Epithelial cell of proximal tubule (primary cell): ENCODE measurements around the gene MRPL23. TPM values are rescaled to one million over a fixed set of nuclear protein-coding genes. Genes with fewer than 3 reads are reported as not detected.
A peak's percentile ranks its signal among the peaks of the same experiment; 100 is the strongest.

ENCODE experiments used
- DNase-seq: peaks from one replicate; pipeline ENCODE4 v3.0.0-alpha.2; 2011; ENCODE audit warnings: low read depth
- H3K4me3 ChIP-seq: 2 replicates; pipeline ENCODE4 v1.5.1; 2011; ENCODE audit warnings: low read depth, mild to moderate bottlenecking, low read length
- total RNA-seq: library from RNA; depleted of rRNA; stranded (reverse); fragments of >200 nt; gene quantifications from 2 replicates; pipeline ENCODE4 v1.2.3, GENCODE V29; 2015
- TF ChIP-seq, protein P1 (sequence below): conservative IDR thresholded peaks from 2 replicates; pipeline ENCODE4 v1.5.1; 2012; ENCODE audit warnings: low read depth, mild to moderate bottlenecking, low read length

MRPL23 gene
- total RNA-seq, 1 donor from 2014 or later, result 92.1 TPM

DNA sequence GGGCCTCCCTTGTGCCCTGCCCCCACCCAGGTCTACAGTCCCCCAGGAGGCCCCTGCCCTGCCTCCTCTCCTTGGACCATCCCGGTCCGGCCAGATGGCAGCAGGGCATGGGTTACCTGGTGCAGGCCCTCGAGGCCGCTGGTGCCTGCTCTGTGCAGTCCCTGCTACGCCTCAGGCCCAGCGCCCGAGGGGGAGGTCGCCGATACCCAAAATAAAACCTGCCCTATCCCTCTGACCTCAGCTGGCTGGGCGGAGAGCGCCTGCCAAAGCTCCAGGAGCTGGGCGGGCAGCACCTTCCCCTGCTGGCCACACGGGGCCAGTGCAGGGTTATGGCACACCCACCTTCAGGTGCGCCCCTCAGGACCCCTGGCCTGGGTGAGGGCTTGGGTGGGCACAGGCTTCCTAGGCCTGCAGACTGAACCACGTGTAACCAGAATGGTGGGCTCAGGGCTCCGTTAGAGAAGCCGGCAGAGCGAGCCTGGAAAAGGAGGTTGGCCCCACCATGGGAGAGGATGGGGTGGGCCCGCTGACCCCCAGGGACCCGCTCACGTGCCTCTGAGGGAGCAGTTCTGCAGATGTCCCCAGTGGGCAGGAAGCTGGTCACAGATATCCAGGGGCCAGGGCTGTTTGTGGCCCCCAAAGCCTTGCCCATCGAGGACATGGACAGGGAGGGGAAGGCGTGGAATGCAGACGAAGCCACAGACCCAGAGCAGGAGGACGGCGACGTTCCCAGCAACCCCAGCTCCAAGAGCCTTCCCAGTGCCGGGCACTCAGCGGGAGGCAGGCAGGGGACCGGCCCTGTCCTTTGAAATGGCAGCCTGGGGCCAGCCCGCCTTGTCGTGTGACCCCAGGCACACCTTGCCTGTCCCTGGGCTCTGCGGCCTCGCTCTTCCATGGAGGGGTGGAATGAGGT is 29.4 kb upstream of the MRPL23 start:
- TF ChIP-seq, protein P1, sequence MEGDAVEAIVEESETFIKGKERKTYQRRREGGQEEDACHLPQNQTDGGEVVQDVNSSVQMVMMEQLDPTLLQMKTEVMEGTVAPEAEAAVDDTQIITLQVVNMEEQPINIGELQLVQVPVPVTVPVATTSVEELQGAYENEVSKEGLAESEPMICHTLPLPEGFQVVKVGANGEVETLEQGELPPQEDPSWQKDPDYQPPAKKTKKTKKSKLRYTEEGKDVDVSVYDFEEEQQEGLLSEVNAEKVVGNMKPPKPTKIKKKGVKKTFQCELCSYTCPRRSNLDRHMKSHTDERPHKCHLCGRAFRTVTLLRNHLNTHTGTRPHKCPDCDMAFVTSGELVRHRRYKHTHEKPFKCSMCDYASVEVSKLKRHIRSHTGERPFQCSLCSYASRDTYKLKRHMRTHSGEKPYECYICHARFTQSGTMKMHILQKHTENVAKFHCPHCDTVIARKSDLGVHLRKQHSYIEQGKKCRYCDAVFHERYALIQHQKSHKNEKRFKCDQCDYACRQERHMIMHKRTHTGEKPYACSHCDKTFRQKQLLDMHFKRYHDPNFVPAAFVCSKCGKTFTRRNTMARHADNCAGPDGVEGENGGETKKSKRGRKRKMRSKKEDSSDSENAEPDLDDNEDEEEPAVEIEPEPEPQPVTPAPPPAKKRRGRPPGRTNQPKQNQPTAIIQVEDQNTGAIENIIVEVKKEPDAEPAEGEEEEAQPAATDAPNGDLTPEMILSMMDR, result peak; percentile 33
- no peak for DNase-seq
- H3K4me3 ChIP-seq, result no peak overlapping the region

DNA sequence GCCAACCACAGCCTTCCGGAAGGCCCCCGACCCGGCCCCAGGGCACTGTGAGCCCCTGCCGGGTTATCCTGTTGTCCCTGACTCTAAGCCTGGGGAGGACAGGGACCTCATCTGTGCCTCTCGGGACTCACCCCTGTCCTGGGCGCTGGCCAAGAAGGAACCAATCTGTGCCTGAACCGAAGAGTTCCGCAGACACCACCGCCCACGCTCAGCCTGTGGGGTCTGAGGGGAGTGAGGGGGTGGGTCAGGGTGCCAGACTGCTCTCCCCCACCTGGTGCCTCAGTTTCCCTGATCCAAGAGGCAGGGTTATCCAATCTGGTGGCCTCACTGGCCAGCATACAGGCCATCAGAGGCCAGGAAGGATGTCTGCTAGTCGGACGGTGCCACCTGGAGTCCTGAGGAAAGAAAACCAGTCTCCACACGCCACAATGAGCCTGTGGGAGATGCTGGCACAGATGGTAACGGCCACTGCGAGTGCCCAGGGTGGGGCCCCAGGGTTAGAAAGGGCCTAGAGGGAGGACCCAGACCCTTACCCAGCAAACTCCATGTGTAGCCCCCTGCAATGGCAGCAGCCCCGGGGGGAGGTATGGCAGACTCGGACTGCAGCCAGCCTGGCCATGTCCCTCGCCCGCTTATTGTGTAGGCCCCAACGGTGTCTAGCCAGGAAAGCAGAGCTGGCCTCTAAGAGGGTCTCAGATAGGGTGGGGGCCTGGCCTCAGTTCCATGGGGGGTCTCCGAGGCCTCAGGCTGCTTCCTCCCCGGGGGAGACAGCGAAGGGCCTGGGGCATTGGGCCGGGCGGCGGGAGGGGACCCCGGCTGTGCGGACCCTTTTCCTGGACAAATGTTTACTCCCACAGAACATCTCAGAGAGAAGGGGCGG is 28.5 kb upstream of the MRPL23 start:
- no peak for DNase-seq
- TF ChIP-seq, protein P1, result peak; percentile 33
- H3K4me3 ChIP-seq, result no peak overlapping the region

DNA sequence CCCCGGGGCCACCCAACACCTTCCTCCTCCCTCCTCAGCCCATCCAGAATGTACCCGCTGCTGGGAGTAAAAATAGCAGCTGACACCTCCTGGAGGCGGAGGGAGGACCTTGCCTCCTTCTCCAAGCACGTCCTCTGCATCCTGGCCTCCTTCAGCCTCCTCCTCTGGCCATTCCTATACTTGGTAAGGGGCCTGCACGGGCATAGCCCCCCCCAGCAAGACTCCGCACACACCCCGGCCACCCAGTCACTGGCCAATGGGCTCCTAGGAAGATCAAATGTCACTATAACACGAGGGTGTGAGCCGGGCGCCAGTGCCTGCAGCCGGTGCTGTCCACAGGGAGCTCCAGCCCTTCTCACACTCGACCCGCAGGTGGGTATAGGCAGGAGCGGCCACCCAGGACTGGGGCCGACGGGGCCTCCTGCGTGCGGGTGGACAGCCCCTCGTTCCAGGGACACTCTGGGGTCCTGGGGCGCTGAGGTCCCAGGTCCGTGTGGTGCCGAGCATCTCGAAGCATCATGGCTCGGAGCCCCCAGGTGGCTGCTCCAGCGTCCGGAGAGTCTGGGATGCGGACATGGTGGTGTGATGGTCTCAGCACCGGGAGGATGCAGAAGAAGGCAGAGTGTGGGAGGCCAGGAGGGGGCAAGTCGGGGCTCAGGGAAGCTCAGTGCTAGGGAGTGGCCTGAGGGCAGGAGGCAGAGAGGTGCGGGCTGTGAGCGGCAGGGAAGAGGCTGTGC is 27.6 kb upstream of the MRPL23 start, which contains the start of gene TNNT3:
TNNT3 (plus strand) TSS at position 313 of the 737 bp plus-strand sequence. CDS start 3,172 bp downstream, outside the sequence.
- DNase-seq, result no peak
- H3K4me3 ChIP-seq, result no peak within 1 kb of the TSS
- TF ChIP-seq, protein P1, result no peak

DNA sequence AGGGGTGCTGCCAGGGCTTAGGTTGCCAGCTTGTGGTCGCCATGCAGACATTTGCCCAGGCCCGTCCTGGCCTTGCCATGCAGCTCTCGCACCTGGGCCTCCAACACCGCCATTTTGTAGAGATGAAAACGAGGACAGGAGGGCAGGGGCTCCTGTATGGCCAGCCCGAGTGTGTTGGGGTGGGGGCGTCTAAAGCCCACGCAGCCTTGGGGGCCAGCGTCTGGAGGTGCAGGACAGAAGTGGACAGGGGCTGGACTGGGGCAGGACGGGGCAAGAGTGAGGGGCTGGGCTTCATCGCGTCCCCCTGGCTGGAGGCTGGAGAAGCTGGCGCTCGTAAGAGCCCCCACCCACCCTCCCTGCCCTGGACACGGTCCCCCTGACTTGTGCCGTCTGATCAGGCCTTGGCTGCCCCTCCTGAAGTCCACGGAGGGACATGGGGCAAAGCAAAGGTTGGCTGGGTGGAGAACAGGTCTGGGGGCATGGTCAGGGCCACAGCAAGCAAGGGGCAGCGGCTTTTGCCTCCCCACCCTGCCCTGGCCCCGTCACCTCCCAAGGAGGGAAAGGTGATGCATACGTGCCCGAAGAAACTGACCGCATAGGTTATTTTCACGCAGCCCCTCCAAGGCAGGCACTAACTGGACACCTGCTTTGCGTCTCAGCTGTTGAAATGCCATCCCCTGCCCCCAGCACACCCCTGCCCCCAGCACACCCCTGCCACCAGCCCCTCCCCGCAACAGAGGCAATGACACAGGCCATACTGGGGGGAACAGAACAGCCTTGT is 26.8 kb upstream of the MRPL23 start:
- no peak for DNase-seq
- H3K4me3 ChIP-seq, result no peak overlapping the region
- TF ChIP-seq, protein P1, result no peak

DNA sequence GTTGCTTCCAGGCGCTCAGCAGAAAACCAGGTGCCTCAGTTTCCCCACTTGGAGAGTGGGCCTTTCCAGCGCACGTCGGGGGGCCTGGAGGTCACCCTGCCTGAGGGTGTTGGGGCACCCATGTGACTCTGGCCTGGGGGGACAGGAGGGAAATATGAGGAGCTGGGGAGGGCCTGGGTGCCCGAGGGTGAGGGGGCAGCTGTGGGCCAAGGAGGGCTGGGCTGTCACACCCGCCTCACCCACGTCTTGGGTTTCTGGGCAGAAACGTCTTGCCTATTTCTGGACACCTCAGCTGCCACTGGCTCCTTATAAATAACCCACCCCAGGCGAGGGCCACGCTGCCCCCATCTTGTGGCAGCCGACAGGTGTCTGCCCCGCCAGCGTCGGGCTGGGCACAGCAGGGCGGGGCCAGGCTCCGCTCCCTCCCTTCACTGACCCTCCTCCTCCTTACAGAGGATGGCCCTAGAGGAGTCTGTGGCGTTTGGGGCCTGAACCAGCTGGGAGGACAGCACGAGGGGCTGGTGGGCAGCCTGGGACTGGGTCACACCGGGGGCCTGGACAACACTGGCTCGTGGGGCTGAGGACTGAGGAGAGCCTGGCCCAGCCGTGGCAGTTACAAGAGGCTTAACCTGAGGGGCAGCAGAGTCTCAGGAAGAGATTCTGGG is 26.1 kb upstream of the MRPL23 start:
- DNase-seq, result no peak
- TF ChIP-seq, protein P1, result no peak
- no peak overlapping the region for H3K4me3 ChIP-seq
